ENCODE data around the gene BUB1B.
A peak's percentile ranks its signal among the peaks of the same experiment; 100 is the strongest.

The BUB1B gene

DNA sequence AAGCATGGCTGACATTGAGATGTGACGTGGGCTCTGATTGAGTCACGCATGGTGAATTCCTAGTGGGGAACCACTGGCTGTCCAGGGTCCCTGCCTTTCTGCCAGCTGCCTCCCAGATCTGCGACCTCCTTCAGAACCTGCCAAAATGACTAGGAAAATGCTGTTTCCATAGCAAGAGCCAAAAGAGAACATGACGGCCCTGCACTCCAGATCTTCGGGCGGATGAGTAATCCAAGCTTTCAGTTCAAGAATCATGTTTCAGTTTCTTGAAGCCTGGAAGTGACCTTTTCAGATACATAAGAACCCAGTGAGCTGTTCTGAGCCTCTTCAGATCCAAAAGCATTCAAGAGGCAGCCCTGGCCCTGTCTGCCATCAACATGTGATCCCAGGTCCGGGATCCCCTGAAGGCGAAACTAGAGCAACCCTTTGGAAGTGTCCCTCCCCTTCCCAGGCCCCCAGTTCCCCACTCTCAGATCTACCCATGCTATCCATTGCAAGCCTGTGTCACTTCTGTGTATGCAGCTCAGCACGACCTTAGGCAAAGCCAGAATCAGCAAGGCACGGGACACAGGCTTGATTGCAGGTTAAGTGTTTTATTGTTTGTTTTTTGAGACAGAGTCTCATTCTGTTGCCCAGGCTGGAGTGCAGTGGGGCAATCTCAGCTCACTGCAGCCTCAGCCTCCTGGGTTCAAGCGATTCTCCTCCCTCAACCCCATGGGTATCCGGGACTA is 102.3 kb downstream of the BUB1B start:
- DNase-seq (ENCODE audit: low read depth), result no peak
- H3K4me3 ChIP-seq (ENCODE audit: low read length), result no peak overlapping the region
- TF ChIP-seq, protein P1, sequence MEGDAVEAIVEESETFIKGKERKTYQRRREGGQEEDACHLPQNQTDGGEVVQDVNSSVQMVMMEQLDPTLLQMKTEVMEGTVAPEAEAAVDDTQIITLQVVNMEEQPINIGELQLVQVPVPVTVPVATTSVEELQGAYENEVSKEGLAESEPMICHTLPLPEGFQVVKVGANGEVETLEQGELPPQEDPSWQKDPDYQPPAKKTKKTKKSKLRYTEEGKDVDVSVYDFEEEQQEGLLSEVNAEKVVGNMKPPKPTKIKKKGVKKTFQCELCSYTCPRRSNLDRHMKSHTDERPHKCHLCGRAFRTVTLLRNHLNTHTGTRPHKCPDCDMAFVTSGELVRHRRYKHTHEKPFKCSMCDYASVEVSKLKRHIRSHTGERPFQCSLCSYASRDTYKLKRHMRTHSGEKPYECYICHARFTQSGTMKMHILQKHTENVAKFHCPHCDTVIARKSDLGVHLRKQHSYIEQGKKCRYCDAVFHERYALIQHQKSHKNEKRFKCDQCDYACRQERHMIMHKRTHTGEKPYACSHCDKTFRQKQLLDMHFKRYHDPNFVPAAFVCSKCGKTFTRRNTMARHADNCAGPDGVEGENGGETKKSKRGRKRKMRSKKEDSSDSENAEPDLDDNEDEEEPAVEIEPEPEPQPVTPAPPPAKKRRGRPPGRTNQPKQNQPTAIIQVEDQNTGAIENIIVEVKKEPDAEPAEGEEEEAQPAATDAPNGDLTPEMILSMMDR (conservative IDR thresholded peaks at IDR 0.05; ENCODE audit: low read depth, low read length), result no peak

DNA sequence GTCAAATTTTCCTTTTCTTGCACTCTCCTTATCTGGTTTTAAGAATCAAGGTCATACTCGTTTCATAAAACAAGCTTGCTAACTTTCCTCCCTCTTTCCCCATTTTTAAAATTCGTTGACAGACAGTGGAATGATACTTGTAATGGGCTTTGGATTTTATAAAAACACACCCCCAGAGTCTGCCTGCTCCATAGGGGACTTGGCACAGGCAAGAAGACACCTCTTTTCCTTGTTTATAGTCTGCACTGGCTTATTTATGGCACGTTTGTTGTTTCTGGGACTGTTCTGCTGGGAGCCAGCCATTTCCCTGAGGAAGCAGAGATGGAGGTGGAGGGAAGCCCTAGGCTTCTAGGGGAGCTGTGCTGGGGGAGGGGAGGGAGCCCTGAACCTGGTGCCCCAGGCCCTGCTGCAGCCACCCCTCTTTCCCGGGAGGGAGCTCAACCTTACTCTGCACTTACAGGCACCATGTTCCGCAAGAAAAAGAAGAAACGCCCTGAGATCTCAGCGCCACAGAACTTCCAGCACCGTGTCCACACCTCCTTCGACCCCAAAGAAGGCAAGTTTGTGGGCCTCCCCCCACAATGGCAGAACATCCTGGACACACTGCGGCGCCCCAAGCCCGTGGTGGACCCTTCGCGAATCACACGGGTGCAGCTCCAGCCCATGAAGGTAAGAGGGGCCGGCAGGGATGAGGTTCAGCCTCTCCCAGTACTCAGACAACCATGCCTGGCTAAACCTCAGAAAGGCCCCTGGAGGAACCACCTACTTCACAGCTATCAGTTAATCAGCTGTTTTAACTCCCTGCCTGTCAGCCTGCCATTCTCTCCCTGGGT is 103.7 kb downstream of the BUB1B start:
- DNase-seq (ENCODE audit: low read depth), result no peak
- TF ChIP-seq, protein P1 (conservative IDR thresholded peaks at IDR 0.05; ENCODE audit: low read depth, low read length), result no peak

DNA sequence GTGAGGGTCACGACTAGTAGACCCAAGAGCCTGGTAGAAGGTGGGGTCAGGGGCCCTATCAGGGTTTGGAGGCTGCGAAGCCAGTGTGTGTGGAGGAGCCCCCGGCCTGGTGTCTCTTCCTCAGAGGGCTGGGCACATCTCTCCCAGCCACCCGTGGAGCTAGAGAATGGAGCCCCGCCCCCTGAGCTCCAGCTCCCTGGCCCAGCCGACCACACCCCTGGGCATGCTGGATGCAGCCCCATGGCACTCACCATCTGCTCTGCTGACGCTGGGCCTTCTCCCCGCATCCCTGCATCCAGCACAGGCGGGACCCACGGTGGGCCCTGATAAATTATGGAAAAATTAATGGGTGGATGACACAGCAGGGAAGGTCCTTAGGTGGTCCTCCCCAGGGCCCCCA is 104.5 kb downstream of the BUB1B start:
- TF ChIP-seq, protein P1 (conservative IDR thresholded peaks at IDR 0.05; ENCODE audit: low read depth, low read length), result no peak
- no peak overlapping the region for H3K4me3 ChIP-seq (ENCODE audit: low read length)
- no peak for DNase-seq (ENCODE audit: low read depth)

More for the DNA sequence above, 103.7 kb downstream of the BUB1B start:
- no peak overlapping the region for H3K4me3 ChIP-seq (ENCODE audit: low read length)

DNA sequence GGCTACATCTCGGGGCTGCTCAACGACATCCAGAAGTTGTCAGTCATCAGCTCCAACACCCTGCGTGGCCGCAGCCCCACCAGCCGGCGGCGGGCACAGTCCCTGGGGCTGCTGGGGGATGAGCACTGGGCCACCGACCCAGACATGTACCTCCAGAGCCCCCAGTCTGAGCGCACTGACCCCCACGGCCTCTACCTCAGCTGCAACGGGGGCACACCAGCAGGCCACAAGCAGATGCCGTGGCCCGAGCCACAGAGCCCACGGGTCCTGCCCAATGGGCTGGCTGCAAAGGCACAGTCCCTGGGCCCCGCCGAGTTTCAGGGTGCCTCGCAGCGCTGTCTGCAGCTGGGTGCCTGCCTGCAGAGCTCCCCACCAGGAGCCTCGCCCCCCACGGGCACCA is 105.0 kb downstream of the BUB1B start:
- H3K4me3 ChIP-seq (ENCODE audit: low read length), result no peak overlapping the region
- no peak for DNase-seq (ENCODE audit: low read depth)
- TF ChIP-seq, protein P1 (conservative IDR thresholded peaks at IDR 0.05; ENCODE audit: low read depth, low read length), result no peak

DNA sequence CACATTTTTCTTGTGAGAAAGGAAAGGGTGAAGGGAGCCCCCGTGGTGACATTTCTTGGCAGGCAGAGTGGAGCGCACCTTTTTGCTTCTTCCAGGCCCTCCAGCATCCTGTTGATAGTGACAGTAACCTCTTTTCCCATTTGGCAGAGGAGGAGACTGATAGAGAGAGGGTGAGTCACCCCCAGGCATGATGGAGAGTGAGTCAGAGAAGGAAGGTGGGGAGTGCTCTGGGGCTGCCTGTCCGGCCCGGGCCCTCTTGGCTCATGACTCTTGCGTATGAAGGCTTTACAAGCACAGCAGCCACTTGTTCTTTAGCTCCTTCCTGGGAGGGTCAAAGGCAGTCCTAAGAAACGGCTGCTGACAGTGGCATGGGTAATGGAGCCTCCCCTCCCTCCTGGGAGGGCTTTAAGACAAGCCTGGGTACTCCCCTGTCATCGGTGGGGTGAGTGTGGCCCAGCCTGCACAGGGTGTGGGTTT is 106.0 kb downstream of the BUB1B start:
- H3K4me3 ChIP-seq (ENCODE audit: low read length), result no peak overlapping the region
- peak; percentile 96 for DNase-seq (ENCODE audit: low read depth)
- TF ChIP-seq, protein P1 (conservative IDR thresholded peaks at IDR 0.05; ENCODE audit: low read depth, low read length), result no peak

DNA sequence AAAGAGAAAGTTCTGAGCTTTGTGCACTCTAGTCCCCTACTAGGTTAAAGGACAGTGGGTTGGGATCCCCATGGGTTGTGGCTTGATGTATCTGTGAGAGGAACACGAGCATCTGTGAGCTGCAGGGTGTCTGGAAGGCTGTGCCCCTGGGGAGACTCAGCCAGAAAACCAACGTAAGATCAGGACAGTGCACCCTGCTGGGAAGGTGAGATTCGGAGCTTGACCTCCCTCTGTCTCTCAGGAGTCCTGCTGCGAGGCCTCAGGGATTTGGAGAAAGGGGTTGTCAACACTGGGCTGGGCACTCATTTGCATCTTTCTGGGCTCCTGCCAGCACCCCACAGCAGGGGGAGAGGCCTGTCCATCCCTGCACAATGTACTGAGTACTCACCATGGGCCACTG is 106.8 kb downstream of the BUB1B start:
- no peak overlapping the region for H3K4me3 ChIP-seq (ENCODE audit: low read length)
- no peak for DNase-seq (ENCODE audit: low read depth)
- TF ChIP-seq, protein P1 (conservative IDR thresholded peaks at IDR 0.05; ENCODE audit: low read depth, low read length), result no peak

All from retinal pigment epithelial cell (primary cell).